ENCODE results near the gene GIPC1. TPM values are rescaled to one million over a fixed set of nuclear protein-coding genes. Genes with fewer than 3 reads are reported as not detected.

Gene GIPC1
- total RNA-seq, 6 experiments from 2014 or later, result 25.2 to 63.5 (median 29.8) TPM

DNA sequence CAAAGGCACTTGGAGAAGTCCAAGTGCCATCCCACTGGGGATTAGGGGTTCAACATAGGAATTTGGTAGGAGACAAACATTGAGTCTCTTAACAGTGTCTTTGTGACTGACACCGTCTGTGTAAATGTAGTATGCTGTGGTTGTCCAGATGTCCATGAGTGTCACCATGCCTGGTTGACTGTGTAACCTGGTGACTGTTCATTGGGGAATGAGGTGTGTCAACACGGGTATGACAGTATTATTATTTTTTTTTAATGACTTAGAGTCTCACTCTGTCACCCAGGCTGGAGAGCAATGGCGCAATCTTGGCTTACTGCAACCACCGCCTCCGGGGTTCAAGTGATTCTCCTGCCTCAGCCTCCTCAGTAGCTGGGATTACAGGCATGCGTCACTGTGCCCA lies 46.6 kb downstream of the GIPC1 start:
- Histone ChIP-seq H3K27ac (no peak overlapping the region), H3K27me3 (no peaks in the 10 kb centered on the region), H3K9me3 (no peaks in the 10 kb centered on the region), H3K4me3 (no peak overlapping the region), H3K36me3 (peaks cover 0 to 59% (median 12%) of the 10 kb centered on the region in 4 donors), H3K4me1 (no peaks in the 10 kb centered on the region)
- TF ChIP-seq POLR2A (IDR thresholded peaks at IDR 0.05), result no peak
- TF ChIP-seq, protein P1, sequence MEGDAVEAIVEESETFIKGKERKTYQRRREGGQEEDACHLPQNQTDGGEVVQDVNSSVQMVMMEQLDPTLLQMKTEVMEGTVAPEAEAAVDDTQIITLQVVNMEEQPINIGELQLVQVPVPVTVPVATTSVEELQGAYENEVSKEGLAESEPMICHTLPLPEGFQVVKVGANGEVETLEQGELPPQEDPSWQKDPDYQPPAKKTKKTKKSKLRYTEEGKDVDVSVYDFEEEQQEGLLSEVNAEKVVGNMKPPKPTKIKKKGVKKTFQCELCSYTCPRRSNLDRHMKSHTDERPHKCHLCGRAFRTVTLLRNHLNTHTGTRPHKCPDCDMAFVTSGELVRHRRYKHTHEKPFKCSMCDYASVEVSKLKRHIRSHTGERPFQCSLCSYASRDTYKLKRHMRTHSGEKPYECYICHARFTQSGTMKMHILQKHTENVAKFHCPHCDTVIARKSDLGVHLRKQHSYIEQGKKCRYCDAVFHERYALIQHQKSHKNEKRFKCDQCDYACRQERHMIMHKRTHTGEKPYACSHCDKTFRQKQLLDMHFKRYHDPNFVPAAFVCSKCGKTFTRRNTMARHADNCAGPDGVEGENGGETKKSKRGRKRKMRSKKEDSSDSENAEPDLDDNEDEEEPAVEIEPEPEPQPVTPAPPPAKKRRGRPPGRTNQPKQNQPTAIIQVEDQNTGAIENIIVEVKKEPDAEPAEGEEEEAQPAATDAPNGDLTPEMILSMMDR (IDR thresholded peaks at IDR 0.05), result no peak
- DNase-seq, result no peak
- WGBS (ENCODE audit: insufficient coverage, low coverage, low lambda C conversion rate, missing lambda C conversion rate), result 100% methylated on average over 2 of the region's 6 CpGs
- no peak for ATAC-seq
- intact Hi-C loops (cut with DNase I), result no loop called here

DNA sequence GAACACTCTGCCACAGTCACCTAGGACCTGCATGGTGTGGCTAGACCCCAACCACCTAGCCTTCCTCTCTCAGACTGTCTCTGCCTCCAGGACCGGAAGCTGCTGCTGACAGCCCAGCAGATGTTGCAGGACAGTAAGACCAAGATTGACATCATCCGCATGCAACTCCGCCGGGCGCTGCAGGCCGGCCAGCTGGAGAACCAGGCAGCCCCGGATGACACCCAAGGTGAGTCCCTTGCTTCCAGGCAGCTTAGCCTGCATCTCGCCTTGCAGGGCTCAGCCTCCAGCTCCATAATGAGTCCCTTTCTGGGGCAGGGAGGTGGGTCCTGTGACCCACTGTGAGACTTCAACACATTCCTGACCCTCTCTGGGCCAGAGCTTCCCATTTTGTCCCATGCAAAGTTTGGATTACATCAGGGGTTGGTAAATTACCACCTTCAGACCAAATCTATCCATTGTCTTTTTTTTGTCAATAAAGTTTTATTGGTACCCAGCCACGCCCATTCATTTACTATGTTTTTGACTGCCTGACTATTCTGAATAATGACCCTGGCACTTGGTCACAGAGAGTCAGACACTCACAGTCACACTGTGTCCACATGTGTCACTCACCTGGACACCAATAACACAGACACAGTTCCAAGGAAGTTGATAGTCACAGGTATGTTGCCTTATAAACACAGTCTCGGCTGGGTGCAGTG lies 49.4 kb downstream of the GIPC1 start:
- ATAC-seq (no peak), DNase-seq (no peak)
- no peak overlapping the region for H3K27ac ChIP-seq
- H3K36me3 ChIP-seq, result peaks cover 0 to 69% (median 27%) of the 10 kb centered on the region in 4 donors
- intact Hi-C loops (cut with DNase I), result no loop called here
- TF ChIP-seq, protein P1 (IDR thresholded peaks at IDR 0.05), result no peak
- no peak for TF ChIP-seq POLR2A (IDR thresholded peaks at IDR 0.05)
- no peaks in the 10 kb centered on the region for H3K4me1 ChIP-seq
- no peaks in the 10 kb centered on the region for H3K27me3 ChIP-seq
- no peaks in the 10 kb centered on the region for H3K9me3 ChIP-seq
- WGBS (ENCODE audit: insufficient coverage, low coverage, low lambda C conversion rate, missing lambda C conversion rate), result 100% methylated on average over 1 of the region's 10 CpGs
- no peak overlapping the region for H3K4me3 ChIP-seq

DNA sequence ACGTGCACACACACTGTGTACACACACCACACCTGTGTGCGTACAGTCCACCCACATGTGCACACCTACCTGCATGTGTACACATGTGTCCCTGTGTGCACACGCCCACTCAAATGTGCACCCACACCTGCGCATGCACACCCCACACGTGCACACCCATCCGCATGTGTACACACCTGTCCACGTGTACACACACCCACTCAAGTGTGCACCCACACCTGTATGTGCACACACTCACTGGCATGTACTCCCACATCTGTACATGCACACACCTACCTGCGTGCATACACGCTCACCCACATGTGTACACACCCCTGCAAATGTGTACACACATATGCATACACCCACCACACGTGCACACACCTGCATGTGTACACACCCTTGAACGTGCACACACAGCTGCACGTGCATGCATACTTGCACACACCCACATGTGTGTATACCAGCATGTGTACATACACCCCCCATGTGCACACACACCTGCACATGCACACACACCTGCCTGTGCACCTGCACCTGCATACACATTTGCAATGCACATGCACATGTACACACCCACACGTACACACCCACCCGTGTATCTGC lies 52.2 kb downstream of the GIPC1 start:
- Histone ChIP-seq H3K27ac (no peak overlapping the region), H3K9me3 (no peaks in the 10 kb centered on the region), H3K36me3 (peaks cover 0 to 56% (median 22%) of the 10 kb centered on the region in 4 donors), H3K27me3 (no peaks in the 10 kb centered on the region), H3K4me1 (peaks cover 0 to 5% (median 0%) of the 10 kb centered on the region in 4 donors), H3K4me3 (no peak overlapping the region)
- no peak for DNase-seq
- intact Hi-C loops (cut with DNase I), result no loop called here
- WGBS (ENCODE audit: insufficient coverage, low coverage, low lambda C conversion rate, missing lambda C conversion rate), result 95% methylated on average over 7 of the region's 14 CpGs
- no peak for ATAC-seq
- TF ChIP-seq, protein P1 (IDR thresholded peaks at IDR 0.05), result no peak
- TF ChIP-seq POLR2A (IDR thresholded peaks at IDR 0.05), result no peak

DNA sequence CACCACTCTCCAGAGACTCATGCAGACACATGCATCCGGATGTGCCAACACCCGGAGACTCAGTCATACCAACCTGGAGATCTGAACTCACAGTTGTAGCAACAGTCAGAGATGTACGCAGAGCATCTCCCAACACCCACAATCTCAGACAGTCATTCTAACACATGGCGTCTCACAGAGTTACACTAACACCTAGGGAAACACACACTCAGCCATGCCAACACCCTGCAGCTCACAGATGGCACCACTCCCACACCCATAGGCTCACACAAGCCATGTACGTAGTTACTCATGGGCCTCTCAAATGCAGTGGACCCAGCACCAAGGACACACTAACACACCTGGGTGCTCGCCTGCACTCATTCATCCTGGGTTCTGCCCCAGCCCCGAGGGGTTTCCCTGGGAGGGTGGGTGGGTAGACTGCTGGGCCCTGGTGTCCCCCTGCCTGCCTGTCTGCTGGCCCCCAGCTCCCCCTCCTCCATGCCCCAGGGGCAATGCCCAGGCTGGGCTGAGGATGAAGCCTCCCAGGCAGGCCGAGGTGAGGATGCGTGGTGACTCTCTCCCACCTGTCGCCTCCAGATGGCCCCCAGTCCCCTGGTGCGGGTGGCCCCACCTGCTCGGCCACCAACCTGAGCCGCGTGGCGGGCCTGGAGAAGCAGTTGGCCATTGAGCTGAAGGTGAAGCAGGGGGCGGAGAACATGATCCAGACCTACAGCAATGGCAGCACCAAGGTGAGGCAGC lies 52.9 kb downstream of the GIPC1 start:
- Histone ChIP-seq H3K4me1 (peaks cover 0 to 5% (median 0%) of the 10 kb centered on the region in 4 donors), H3K4me3 (no peak overlapping the region), H3K9me3 (no peaks in the 10 kb centered on the region), H3K27ac (no peak overlapping the region), H3K27me3 (no peaks in the 10 kb centered on the region), H3K36me3 (peaks cover 0 to 49% (median 22%) of the 10 kb centered on the region in 4 donors)
- 93% methylated on average over 3 of the region's 16 CpGs for WGBS (ENCODE audit: insufficient coverage, low coverage, low lambda C conversion rate, missing lambda C conversion rate)
- no peak for DNase-seq
- intact Hi-C loops (cut with DNase I), result no loop called here
- ATAC-seq, result no peak
- TF ChIP-seq POLR2A (IDR thresholded peaks at IDR 0.05), result no peak
- TF ChIP-seq, protein P1 (IDR thresholded peaks at IDR 0.05), result no peak

Data from right lobe of liver (tissue), 6 donors.